ENCODE data around the gene WDR75.

GRCh38 chr2:189437926-189438325 lies 3.3 kb upstream of the WDR75 start:
- no peak for TF ChIP-seq POLR2A (IDR thresholded peaks at IDR 0.05)
- no peak for TF ChIP-seq CTCF (IDR thresholded peaks at IDR 0.05 in 4 of 5, conservative IDR thresholded peaks at IDR 0.05 in 1 of 5)
